GM21423 (cell line): ENCODE data around the gene RDH11.

Experiments used
- ATAC-seq: cut with Tn5 transposase; IDR thresholded peaks from one replicate; pipeline ENCODE4 v1.9.1; 2021; ENCODE audit warnings: mild to moderate bottlenecking, moderate library complexity; ENCODE audit not compliant: unreplicated experiment

Gene RDH11

DNA sequence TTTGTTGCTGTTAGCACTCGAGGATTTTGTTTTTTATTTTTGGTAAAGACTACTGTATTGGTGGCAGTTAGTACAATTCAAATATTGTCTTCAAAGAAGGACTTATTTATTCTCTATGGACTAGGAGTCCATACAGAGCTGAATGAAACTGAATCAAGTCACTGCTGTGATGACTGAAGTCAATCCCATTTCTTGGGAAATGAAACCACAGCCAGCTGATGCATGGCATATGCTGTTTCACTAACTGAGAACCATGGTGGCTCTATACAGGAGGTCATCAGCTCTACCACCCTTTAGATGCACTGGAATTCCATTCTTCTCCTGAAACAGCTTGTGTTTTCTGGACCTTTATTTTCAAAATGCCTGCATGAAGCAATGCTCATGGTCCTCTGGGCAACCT is 43.4 kb downstream of the RDH11 start:
- ATAC-seq, result no peak

DNA sequence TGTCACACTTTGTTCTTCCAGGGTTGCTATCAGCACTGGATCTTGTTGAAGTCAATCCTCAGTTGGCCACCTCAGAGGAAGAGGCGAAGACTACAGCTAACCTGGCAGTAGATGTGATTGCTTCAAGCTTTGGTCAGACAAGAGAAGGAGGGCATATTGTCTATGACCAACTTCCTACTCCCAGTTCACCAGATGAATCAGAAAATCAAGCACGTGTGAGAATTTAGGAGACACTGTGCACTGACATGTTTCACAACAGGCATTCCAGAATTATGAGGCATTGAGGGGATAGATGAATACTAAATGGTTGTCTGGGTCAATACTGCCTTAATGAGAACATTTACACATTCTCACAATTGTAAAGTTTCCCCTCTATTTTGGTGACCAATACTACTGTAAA is 44.9 kb downstream of the RDH11 start:
- no peak for ATAC-seq

DNA sequence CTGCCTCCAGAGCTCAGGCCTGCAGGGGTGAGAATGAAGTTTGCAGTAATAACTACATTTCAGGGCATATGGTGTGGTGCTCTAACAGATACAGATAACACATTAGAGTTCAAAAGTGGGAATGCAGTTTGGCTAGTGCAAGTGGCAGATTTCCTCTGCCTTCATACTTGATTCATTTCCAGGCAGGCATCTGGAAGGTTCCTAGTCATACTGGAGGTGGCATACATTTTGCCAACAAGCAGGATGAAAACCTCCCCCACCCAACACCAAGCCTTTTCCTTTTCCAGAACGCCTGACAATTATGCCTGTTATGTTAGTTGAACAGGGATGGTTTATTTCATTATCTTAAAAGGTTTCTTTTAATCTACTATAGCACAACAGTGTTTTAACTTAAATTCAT is 45.4 kb downstream of the RDH11 start:
- ATAC-seq, result no peak

DNA sequence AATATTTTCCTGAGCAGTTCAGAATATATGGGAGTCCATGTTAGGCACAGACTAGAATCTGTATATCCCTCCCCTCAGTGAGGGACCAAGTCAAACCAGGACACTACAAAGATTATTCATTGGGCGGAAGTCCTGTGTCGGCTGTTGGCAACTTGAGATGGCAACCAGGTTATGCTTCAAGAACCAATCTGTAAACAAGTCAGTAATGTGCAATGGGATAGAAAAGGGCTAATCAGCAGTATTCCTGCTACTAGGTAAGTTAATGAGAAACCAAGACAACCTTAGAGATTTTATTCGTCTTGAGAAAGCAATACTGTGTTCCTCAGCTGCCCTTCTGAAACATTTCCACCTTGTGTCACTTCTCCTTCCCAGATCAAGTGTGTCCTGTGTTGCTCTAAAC is 49.4 kb downstream of the RDH11 start:
- no peak for ATAC-seq

DNA sequence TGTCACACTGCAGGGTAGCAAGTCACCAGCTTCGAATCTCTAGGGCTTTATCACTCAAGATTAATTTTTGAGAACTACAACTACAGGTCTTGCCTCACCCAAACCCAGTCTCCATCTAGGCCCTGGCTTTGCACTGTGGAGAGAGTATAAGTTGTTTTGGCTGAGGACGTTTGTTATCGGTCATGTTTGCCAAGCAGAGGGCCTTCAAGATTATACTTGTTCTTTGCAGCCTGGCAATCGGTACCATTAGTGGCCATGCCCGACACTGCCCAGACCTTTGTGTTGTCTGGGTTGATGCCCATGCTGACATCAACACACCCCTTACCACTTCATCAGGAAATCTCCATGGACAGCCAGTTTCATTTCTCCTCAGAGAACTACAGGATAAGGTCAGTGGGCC is 50.1 kb downstream of the RDH11 start:
- ATAC-seq, result no peak

DNA sequence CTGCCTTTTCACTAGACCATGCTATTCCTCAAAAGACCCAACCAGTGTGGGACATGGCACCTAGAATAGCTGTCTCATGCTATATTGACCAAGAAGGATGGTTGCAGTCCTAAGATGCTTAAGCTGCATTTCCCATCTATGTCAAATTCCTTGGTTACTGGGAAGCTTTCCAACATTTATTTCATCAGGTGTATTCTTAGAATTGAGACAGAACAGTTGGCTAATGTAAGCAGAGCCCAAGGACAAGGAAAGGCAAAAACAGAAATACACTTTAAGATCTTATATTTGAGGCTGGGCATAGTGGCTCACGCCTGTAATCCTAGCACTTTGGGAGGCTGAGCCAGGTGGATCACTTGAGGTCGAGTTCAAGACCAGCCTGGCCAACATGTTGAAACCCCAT is 51.1 kb downstream of the RDH11 start:
- no peak for ATAC-seq

DNA sequence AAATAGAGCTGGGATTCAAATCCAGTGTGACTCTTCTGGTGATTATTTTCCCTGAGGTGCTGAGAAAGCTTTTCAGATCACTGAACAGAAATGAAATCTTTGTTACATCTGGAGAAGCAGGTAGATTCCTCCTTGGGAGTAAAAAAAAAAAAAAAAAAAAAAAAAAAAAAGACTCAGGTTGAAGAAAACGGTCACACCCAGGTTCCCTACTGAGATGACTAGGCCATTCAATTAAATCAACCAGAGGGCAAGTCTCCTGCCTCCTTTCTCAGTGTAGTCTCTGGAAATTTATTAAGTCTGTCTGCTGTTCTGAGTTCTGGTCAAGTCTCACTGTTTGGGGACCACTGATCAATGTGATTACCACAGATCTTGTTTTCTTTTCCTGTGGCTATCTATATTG is 51.9 kb downstream of the RDH11 start:
- ATAC-seq, result no peak

DNA sequence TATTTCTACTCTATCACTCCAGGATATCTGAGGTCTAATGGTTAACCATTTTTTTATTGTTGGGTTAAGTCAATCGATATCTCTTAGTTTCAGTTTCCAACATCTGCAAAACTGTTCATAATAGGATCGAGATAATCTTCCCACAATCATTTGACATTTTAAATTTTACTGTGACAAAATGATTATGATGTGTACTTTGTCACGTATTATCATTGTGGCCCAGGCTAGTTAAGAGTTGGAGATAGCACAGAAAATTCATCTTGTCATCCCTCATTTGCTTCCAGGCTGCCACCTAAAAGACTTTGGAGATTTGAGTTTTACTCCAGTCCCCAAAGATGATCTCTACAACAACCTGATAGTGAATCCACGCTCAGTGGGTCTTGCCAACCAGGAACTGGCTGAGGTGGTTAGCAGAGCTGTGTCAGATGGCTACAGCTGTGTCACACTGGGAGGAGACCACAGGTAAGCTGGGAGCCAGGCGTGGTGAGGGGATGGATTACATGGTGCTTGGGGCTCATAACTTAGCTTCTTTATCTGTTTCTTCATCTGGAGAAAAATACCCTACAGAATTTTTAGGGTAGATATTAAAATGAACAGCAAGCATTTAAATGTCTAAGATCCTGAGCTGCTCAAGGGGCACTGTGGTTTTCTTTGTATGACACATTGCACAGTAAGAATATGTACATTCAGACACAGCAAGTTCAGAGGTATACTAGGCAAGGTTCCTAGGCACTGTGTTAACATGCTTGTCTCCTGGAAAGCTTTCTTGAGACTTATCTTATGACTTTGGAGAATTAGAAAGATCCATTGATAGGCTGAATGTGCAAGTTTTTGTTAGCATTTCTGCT is 53.4 kb downstream of the RDH11 start:
- no peak for ATAC-seq

DNA sequence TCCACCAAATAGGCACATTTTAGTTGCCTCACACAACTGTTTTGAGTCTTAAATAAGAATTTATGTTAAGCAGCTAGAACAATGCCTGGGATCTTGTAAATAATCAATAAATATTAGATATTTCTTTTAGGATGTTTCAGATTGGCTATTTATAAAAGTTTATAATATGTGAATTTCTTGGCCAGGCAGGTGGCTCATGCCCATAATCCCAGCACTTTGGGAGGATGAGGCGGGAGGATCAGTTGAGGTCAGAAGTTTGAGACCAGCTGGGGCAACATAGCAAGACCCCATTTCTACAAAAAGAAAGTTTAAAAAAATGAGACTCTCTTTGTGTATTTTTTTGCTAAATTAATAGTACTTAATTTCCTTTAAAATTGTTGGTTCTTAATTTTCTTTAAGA is 54.1 kb downstream of the RDH11 start:
- ATAC-seq, result no peak

DNA sequence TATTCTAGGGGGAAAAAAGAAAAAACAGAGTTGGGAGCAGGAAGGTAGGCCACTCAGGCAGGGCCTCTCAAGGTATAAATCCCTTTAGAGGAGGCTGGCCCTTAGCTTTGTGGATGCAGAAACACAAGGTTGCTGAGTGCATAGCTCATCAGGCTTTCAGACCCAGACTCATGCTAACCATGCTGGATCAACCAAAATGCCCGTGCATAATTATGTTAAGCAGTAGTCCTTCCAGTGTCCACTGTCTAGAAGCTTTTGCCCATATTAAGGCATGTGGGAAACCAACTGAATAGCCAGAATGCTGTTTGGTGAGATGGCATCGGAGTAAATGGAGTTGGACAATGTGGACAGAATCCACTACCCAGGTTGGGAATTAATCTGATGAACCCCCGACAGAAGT is 56.9 kb downstream of the RDH11 start:
- no peak for ATAC-seq

DNA sequence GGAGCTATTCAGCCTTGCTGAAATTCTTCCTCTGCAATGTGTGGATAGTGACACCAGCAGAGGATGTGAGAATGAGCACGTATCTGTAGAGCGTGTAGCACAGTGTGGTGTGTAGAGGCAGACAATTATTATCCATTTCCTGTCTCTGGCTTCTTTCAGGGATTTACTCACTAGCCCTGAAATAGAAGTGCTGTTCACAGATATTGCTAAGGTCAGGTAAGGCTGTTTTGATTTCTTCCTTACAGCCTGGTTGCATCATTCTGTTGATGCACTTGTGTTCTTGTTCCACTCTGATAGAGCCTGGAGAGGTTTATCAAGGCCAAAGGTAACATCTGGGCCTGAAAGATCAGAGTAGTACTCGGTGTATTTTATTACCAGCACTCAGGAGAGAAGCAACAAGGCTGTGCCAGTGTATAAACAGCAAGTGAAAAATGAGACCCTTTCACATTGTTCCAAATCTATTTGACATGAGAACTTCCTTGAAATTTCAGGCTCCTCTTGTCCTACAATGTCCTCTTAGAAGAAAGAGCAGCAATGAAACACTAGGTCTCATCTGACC is 59.1 kb downstream of the RDH11 start:
- ATAC-seq, result no peak

DNA sequence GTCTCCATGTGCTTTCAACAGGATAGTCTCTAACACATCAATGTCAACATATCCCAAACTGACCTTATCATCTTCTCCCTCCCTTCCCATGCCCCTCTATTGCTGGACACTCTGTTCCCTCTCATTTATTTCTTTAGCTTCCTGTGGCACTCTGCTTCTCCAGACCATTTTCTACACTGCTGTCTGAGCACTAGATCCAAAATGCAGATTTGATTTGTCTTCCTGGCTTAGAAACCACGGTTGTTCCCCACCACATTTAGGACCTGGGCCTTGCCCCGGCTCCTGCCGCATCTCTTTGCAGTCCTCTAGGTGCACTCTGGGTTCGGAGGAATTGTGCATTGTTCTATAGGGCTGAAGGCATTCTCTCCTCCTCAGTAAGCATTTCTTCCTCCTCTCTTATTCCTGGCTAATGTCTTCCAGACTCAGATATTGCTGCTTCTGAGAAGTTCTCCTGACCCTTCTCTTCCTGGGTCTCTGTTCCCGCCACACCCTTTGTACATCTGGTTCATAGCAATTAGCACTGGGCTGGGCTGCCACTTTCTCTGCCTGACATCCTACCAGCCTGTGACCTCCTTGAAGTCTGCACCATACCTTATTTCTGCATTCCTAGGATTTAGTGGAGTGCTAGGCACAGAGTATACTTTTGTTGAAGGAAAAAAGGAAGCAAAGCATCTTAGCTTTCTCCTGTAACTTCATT is 62.0 kb downstream of the RDH11 start:
- no peak for ATAC-seq

DNA sequence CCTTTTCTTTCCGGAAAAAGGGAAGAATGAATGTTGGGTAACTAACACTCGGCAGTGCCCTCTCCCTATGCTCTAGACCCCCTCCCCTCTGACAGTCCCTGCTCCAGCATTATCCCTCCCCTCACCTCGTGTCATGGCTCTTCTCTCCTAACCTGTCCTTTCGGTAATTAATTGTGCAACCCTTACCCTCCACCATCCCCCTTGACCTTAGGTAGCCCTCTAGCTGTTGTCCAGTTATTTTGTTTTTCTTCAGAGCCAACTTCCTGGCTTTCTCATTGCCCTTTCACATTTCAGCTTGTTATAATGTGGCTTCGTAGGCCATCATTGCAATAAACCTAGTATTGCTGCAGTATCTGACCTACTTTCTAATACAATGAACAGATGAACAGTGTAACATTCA is 64.6 kb downstream of the RDH11 start:
- ATAC-seq, result no peak

DNA sequence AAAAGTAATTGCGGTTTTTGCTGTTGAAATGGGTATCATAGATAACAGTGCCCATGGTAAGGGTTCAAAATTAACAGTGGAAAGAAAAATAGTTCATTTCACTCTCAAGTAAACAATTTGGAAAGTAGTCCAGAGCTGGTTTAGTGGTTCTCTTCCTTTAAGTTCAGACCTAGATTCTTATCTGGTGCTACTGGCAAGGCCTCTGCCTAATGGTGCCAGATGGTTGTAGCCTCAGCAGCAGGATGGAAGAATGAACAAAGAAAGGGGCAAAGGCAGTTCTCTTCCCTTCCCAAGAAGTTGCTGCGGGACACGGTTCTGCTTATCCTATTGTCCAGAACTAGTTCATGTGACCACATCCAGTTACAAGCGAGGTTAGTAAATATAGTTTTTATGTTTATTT is 65.4 kb downstream of the RDH11 start:
- no peak for ATAC-seq

DNA sequence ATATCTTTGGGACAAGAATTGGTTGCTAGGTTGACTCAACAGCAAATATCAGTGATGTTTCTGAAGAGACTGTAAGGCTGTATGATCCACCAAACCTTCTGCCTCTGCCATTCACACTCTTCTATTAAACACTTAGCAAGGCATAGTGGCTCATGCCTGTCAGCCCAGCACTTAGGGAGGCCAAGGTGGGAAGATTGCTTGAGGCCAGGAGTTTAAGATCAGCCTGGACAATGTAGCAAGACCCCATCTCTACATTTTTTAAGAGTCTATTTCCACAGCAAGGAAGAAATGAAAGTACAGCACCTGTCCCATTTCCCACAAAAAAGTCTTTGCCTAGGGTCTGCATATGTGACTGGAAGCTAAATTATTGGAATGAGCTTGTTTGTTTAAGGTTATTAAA is 68.0 kb downstream of the RDH11 start:
- no peak for ATAC-seq
